OCI-LY1 (cell line): ENCODE measurements around the gene LAMA3.

Source experiments
- H2AFZ ChIP-seq: fragments of 200-600 bp; sonication (generic), shearing (Covaris generic); 2 replicates; pipeline ENCODE4 v1.6.0; 2014; ENCODE audit warnings: antibody characterized with exemption, mild to moderate bottlenecking, low read length
- H3F3A ChIP-seq: fragments of 200-600 bp; sonication (generic), shearing (Covaris generic); 2 replicates; pipeline ENCODE4 v1.6.0; 2014; ENCODE audit warnings: mild to moderate bottlenecking, antibody characterized with exemption, low read length, moderate library complexity; ENCODE audit not compliant: insufficient read depth
- H3K27ac ChIP-seq: fragments of 200-600 bp; sonication (generic); 2 replicates; pipeline ENCODE4 v1.5.1; 2014; ENCODE audit warnings: low read length, mixed run types, mild to moderate bottlenecking, low read depth; ENCODE audit not compliant: poor library complexity, severe bottlenecking
- H3K27me3 ChIP-seq: fragments of 200-600 bp; sonication (generic); 2 replicates; pipeline ENCODE4 v1.6.0; 2014; ENCODE audit warnings: antibody characterized with exemption, mild to moderate bottlenecking, low read length, moderate library complexity; ENCODE audit not compliant: insufficient read depth
- H3K36me3 ChIP-seq: fragments of 200-600 bp; sonication (generic); 2 replicates; pipeline ENCODE4 v1.6.1; 2014; ENCODE audit warnings: mild to moderate bottlenecking, antibody characterized with exemption, low read length, moderate library complexity, mixed read lengths; ENCODE audit not compliant: insufficient read depth
- H3K4me1 ChIP-seq: fragments of 200-600 bp; sonication (generic); 2 replicates; pipeline ENCODE4 v1.5.1; 2014; ENCODE audit warnings: mild to moderate bottlenecking, low read length, moderate library complexity; ENCODE audit not compliant: insufficient read depth, severe bottlenecking
- H3K4me2 ChIP-seq: fragments of 200-600 bp; sonication (generic), shearing (Covaris generic); 2 replicates; pipeline ENCODE4 v1.6.1; 2014; ENCODE audit warnings: low read length
- H3K4me3 ChIP-seq: fragments of 200-600 bp; sonication (generic); 2 replicates; pipeline ENCODE4 v1.5.1; 2014; ENCODE audit warnings: low read length, low read depth, mild to moderate bottlenecking, mixed read lengths; ENCODE audit not compliant: poor library complexity, severe bottlenecking
- H3K79me2 ChIP-seq: fragments of 200-600 bp; shearing (Covaris generic); 2 replicates; pipeline ENCODE4 v1.6.1; 2016; ENCODE audit warnings: mixed run types, low read length, mixed read lengths; ENCODE audit not compliant: insufficient read depth
- H3K9ac ChIP-seq: fragments of 200-600 bp; sonication (generic), shearing (Covaris generic); 2 replicates; pipeline ENCODE4 v1.6.1; 2014; ENCODE audit warnings: mild to moderate bottlenecking, low read length, mixed read lengths
- H3K9me2 ChIP-seq: fragments of 200-600 bp; sonication (generic), shearing (Covaris generic); 2 replicates; pipeline ENCODE4 v1.6.1; 2014; ENCODE audit warnings: low read depth, mild to moderate bottlenecking, low read length, mixed read lengths
- H3K9me3 ChIP-seq: fragments of 200-600 bp; shearing (Covaris generic); 2 replicates; pipeline ENCODE4 v1.6.1; 2014; ENCODE audit warnings: low read length, mixed read lengths
- H4K20me1 ChIP-seq: fragments of 200-600 bp; sonication (generic), shearing (Covaris generic); 2 replicates; pipeline ENCODE4 v1.6.0; 2016; ENCODE audit warnings: mild to moderate bottlenecking, low read length; ENCODE audit not compliant: insufficient read depth
- EZH2 ChIP-seq: fragments of 200-600 bp; sonication (generic), shearing (Covaris generic); IDR thresholded peaks from 2 replicates; pipeline ENCODE4 v1.8.0; 2017; ENCODE audit warnings: borderline replicate concordance, mixed run types, mild to moderate bottlenecking, antibody characterized with exemption, low read length, moderate library complexity, mixed read lengths
- TF ChIP-seq, protein P1 (sequence below): fragments of 200-600 bp; sonication (generic), shearing (Covaris generic); IDR thresholded peaks from 2 replicates; pipeline ENCODE4 v1.5.1; 2017; ENCODE audit warnings: mild to moderate bottlenecking, antibody characterized with exemption, low read length, moderate library complexity, mixed read lengths

The LAMA3 gene

DNA sequence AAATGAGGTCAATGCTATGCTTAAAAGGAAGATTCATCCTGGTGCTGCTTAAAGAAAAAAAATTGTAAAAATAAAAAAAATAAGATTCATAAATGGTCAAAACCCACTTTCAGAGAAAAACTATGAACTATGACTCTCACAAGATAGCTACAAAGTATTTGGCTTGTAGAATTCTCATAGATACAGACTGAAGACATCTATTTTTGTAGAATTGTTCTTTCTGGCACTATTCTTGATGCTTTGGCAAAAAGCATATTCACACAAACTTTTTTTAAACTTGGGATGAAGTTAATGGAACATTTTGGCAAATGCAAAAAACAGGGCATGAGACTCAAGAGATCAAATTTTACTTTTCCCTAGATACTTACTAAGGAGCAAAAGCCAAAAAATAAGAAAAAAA is 14.0 kb upstream of the LAMA3 start:
- H3K79me2 ChIP-seq, result no peaks in the 10 kb centered on the region
- H3K9me2 ChIP-seq, result no peaks in the 10 kb centered on the region
- no peaks in the 10 kb centered on the region for H3K36me3 ChIP-seq
- H2AFZ ChIP-seq, result no peak overlapping the region
- TF ChIP-seq, protein P1, sequence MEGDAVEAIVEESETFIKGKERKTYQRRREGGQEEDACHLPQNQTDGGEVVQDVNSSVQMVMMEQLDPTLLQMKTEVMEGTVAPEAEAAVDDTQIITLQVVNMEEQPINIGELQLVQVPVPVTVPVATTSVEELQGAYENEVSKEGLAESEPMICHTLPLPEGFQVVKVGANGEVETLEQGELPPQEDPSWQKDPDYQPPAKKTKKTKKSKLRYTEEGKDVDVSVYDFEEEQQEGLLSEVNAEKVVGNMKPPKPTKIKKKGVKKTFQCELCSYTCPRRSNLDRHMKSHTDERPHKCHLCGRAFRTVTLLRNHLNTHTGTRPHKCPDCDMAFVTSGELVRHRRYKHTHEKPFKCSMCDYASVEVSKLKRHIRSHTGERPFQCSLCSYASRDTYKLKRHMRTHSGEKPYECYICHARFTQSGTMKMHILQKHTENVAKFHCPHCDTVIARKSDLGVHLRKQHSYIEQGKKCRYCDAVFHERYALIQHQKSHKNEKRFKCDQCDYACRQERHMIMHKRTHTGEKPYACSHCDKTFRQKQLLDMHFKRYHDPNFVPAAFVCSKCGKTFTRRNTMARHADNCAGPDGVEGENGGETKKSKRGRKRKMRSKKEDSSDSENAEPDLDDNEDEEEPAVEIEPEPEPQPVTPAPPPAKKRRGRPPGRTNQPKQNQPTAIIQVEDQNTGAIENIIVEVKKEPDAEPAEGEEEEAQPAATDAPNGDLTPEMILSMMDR, result no peak
- TF ChIP-seq EZH2, result no peak
- no peak overlapping the region for H3K27ac ChIP-seq
- no peak overlapping the region for H3K4me2 ChIP-seq
- no peaks in the 10 kb centered on the region; the same call in 1 of the 2 replicates for H3K27me3 ChIP-seq
- no peaks in the 10 kb centered on the region for H3F3A ChIP-seq
- no peak overlapping the region for H3K4me3 ChIP-seq
- no peak overlapping the region for H3K9ac ChIP-seq
- no peaks in the 10 kb centered on the region for H3K4me1 ChIP-seq
- no peaks in the 10 kb centered on the region for H4K20me1 ChIP-seq
- no peaks in the 10 kb centered on the region for H3K9me3 ChIP-seq

DNA sequence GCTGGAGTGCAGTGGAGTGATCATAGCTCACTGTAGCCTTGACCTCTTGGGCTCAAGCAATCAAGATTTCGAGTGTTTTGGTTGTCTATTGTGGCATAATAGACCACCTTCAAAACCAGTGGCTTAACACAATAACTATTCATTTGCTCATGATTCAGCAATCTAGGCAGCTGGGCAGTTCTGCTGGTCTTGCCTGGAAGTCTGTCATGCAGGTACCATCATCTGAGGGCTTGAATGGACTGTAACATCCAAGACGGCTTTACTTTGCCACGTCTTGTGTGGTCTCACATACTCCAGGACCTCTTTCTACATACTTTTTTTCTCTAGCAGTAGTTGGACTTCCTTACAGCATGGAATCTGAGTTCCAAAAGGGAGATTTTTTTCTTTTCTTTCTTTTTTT is 13.4 kb upstream of the LAMA3 start:
- Histone ChIP-seq H3K27me3 (no peaks in the 10 kb centered on the region; the same call in 1 of the 2 replicates), H3K9me3 (no peaks in the 10 kb centered on the region), H3K79me2 (no peaks in the 10 kb centered on the region), H3F3A (no peaks in the 10 kb centered on the region), H3K4me3 (no peak overlapping the region), H4K20me1 (no peaks in the 10 kb centered on the region), H2AFZ (no peak overlapping the region), H3K36me3 (no peaks in the 10 kb centered on the region), H3K9ac (no peak overlapping the region), H3K4me2 (no peak overlapping the region), H3K4me1 (no peaks in the 10 kb centered on the region), H3K27ac (no peak overlapping the region), H3K9me2 (no peaks in the 10 kb centered on the region)
- TF ChIP-seq, protein P1, result no peak
- no peak for TF ChIP-seq EZH2

DNA sequence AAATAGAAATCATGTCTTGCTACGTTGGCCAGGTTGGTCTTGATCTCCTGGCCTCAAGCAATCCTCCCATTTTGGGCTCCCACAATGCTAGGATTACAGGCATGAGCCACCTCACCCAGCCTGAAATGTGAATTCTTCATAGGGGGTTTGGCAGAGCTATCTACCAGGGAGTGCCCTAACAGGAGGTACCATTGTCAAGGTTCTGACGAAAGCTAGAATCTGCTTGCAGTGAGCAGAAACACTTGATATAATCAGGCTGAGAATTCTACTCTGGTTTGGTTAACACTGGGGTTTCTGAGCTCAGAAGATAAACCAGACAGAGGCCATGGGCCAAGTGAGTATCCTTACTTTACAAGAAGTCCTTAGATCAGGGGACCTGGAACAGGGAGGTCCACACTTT is 7.2 kb upstream of the LAMA3 start:
- Histone ChIP-seq H3K4me2 (no peak overlapping the region), H4K20me1 (no peaks in the 10 kb centered on the region)
- TF ChIP-seq, protein P1, result no peak
- no peak for TF ChIP-seq EZH2

More for the DNA sequence above, 7.2 kb upstream of the LAMA3 start:
- H3K9me3 ChIP-seq, result no peaks in the 10 kb centered on the region
- H3F3A ChIP-seq, result no peaks in the 10 kb centered on the region
- H3K36me3 ChIP-seq, result no peaks in the 10 kb centered on the region
- no peaks in the 10 kb centered on the region for H3K4me1 ChIP-seq
- H3K9ac ChIP-seq, result no peak overlapping the region
- no peaks in the 10 kb centered on the region for H3K79me2 ChIP-seq
- H3K27me3 ChIP-seq, result no peaks in the 10 kb centered on the region
- H3K4me3 ChIP-seq, result no peak overlapping the region
- H2AFZ ChIP-seq, result no peak overlapping the region
- H3K9me2 ChIP-seq, result no peaks in the 10 kb centered on the region
- H3K27ac ChIP-seq, result no peak overlapping the region
